Uterus (tissue), 4 donors: ENCODE results near the gene AIG1. TPM values are rescaled to one million over a fixed set of nuclear protein-coding genes. Genes with fewer than 3 reads are reported as not detected.

Source experiments
- DNase-seq, 2 donors: peaks; one replicate each; pipeline ENCODE4 v3.0.0-alpha.2; 2019 to 2020
- H3K27ac ChIP-seq, 2 donors: fragments of 200-600 bp; sonication (generic); 1 replicate in 1 of 2; 2 replicates in 1 of 2; pipeline ENCODE4 v1.5.1; 2016 to 2018
- H3K27me3 ChIP-seq, 2 donors: fragments of 200-600 bp; sonication (generic); one replicate each; pipeline ENCODE4 v1.5.1; 2018 to 2019; ENCODE audit warnings: control low read depth in 1 of 2
- H3K36me3 ChIP-seq, 2 donors: fragments of 200-600 bp; sonication (generic); one replicate each; pipeline ENCODE4 v1.5.1; 2019; ENCODE audit warnings: control low read depth in 1 of 2
- H3K4me1 ChIP-seq, 2 donors: fragments of 200-600 bp; sonication (generic); one replicate each; pipeline ENCODE4 v1.5.1; 2018 to 2019; ENCODE audit warnings: control low read depth in 1 of 2
- H3K4me3 ChIP-seq, 2 donors: fragments of 200-600 bp; sonication (generic); 1 replicate in 1 of 2; 2 replicates in 1 of 2; pipeline ENCODE4 v1.5.1; 2018 to 2019; ENCODE audit warnings: mild to moderate bottlenecking in 1 of 2
- H3K9me3 ChIP-seq, 2 donors: fragments of 200-600 bp; sonication (generic); one replicate each; pipeline ENCODE4 v1.5.1; 2019; ENCODE audit warnings: control low read depth in 1 of 2
- CTCF ChIP-seq, 4 experiments: fragments of 200-600 bp in 2 of 4; fragments of 450-650 bp in 2 of 4; sonication (generic) in 2 of 4; IDR thresholded peaks; one replicate each; pipeline ENCODE4 v1.5.1; 2016 to 2019; ENCODE audit warnings: antibody characterized with exemption in 4 of 4, mild to moderate bottlenecking in 2 of 4, moderate library complexity in 1 of 4
- POLR2A ChIP-seq, 2 donors: fragments of 450-650 bp; IDR thresholded peaks; one replicate each; pipeline ENCODE4 v1.6.1; 2016; ENCODE audit warnings: antibody characterized with exemption in 2 of 2, mild to moderate bottlenecking in 1 of 2, moderate library complexity in 1 of 2
- intact Hi-C: fragments of 100-400 bp; cut with DNase I; formaldehyde crosslinking; loops from one replicate; pipeline ENCODE4 v1.15.1; 2023; ENCODE audit warnings: low total_unique reads
- total RNA-seq, 4 donors: library from RNA; depleted of rRNA in 3 of 4; stranded (reverse); fragments of >200 nt in 3 of 4; gene quantifications; one replicate each; pipeline versions ENCODE4 v1.1.0 to v1.2.4, GENCODE V29; 2014 to 2023
- donor health status: DM: yes; HTN: yes; CAD: no.

Gene AIG1
- total RNA-seq, 4 donors from 2014 or later: 6.9 to 36.6 (median 27.8) TPM

GRCh38 chr6:143270026-143270425 is 209.3 kb downstream of the AIG1 start:
- TF ChIP-seq POLR2A (IDR thresholded peaks at IDR 0.05): no peak
- no peak for TF ChIP-seq CTCF (IDR thresholded peaks at IDR 0.05)
- Histone ChIP-seq H3K27ac (no peak overlapping the region), H3K4me3 (no peak overlapping the region), H3K27me3 (no peaks in the 10 kb centered on the region), H3K9me3 (no peaks in the 10 kb centered on the region), H3K36me3 (no peaks in the 10 kb centered on the region), H3K4me1 (no peaks in the 10 kb centered on the region)
- intact Hi-C loops: no loop called here
- no peak for DNase-seq

GRCh38 chr6:143271024-143271423 is 210.3 kb downstream of the AIG1 start:
- no peaks in the 10 kb centered on the region for H3K27me3 ChIP-seq
- peak in 1 of 2 donors; percentile 16 for DNase-seq

GRCh38 chr6:143276436-143276835 is 215.7 kb downstream of the AIG1 start:
- no peaks in the 10 kb centered on the region for H3K4me1 ChIP-seq
- intact Hi-C loops: no loop called here
- no peaks in the 10 kb centered on the region for H3K9me3 ChIP-seq
- H3K4me3 ChIP-seq: no peak overlapping the region
- H3K27me3 ChIP-seq: no peaks in the 10 kb centered on the region
- no peak overlapping the region for H3K27ac ChIP-seq
- TF ChIP-seq POLR2A (IDR thresholded peaks at IDR 0.05) (no peak), CTCF (IDR thresholded peaks at IDR 0.05) (no peak)
- H3K36me3 ChIP-seq: no peaks in the 10 kb centered on the region
- DNase-seq: no peak

More at GRCh38 chr6:143271024-143271423, 210.3 kb downstream of the AIG1 start:
- Histone ChIP-seq H3K9me3 (no peaks in the 10 kb centered on the region), H3K36me3 (no peaks in the 10 kb centered on the region), H3K27ac (no peak overlapping the region), H3K4me1 (no peaks in the 10 kb centered on the region), H3K4me3 (no peak overlapping the region)
- no peak for TF ChIP-seq CTCF (IDR thresholded peaks at IDR 0.05)
- no peak for TF ChIP-seq POLR2A (IDR thresholded peaks at IDR 0.05)
- intact Hi-C loops: no loop called here

- TF ChIP-seq POLR2A (IDR thresholded peaks at IDR 0.05): no peak
- TF ChIP-seq CTCF (IDR thresholded peaks at IDR 0.05): peak in 1 of 4 experiments; percentile 18
- Histone ChIP-seq H3K36me3 (no peaks in the 10 kb centered on the region), H3K27ac (no peak overlapping the region), H3K27me3 (no peaks in the 10 kb centered on the region), H3K4me3 (no peak overlapping the region), H3K9me3 (no peaks in the 10 kb centered on the region), H3K4me1 (no peaks in the 10 kb centered on the region)
- intact Hi-C loops: no loop called here
- no peak for DNase-seq
These were observed 218.7 kb downstream of the AIG1 start for GRCh38 chr6:143279385-143279784.

GRCh38 chr6:143283887-143284645 is 223.4 kb downstream of the AIG1 start:
- H3K4me3 ChIP-seq: no peak overlapping the region
- intact Hi-C loops: no loop called here

More at GRCh38 chr6:143283887-143284645, 223.4 kb downstream of the AIG1 start:
- Histone ChIP-seq H3K27ac (no peak overlapping the region), H3K9me3 (no peaks in the 10 kb centered on the region), H3K27me3 (no peaks in the 10 kb centered on the region), H3K4me1 (no peaks in the 10 kb centered on the region), H3K36me3 (no peaks in the 10 kb centered on the region)
- no peak for TF ChIP-seq CTCF (IDR thresholded peaks at IDR 0.05)
- TF ChIP-seq POLR2A (IDR thresholded peaks at IDR 0.05): no peak
- DNase-seq: no peak
